Right forelimb (tissue), 1 donor: Measurements from ENCODE around the gene WDR54.
A peak's percentile ranks its signal among the peaks of the same experiment; 100 is the strongest.
"Not testable (repeated sequence)": the region's sequence is repeated elsewhere in the genome, so short reads cannot be mapped to it uniquely, and the experiment has no call there.

Source experiments
- DNase-seq: peaks from one replicate; pipeline ENCODE4 v3.0.0-alpha.2; 2018

The WDR54 gene

DNA sequence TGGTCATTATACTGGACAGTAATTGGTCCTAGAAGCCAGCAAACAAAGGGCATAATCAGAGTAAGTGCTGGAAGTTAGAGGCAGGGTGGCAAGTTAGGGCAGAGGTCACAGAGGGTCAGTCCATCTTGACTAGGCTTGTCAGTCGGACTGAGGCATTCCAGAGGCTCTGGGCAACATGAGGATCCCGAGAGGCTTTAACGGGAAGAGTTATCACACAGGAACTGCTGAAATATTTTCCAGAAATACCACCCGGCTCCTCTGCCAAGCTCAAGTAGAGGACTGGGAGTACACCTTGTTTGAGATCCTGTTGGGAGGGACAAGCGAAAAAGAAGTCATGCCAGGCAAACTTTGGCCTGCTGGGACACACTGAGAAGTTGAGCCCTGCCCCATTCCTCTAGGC is 13.8 kb upstream of the WDR54 start:
- DNase-seq = no peak

DNA sequence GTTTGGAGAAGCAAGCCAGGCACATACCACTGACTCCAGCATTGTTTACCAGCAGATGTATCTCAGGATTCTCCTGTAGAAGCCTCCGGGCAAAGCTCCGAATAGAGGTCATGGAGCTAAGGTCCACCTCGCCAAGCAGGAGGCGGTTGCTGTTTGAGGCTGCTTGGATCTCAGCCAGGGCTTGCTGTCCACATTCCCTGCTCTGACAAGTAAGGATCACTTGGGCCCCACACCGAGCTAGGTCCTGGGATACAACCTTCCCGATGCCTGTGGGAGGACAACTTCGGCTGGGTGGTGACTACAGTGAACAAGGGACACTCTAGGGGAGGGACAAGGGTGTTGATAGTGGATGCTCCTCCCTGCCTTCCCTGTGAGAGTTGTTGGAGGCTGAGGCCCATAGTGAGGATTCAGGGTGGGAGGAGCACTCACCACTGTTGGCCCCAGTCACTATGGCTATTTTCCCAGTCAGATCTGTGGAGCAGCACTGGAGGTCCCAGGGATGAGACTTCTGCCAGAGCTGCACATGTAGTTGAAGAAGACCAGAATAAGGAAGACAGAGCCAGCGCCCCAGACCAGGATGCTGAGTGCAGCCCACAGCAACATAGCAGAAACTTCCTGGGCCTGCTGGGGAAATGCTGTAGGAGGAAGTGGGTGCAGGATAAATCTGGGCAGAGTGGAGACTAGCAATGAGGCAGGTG is 8.4 kb upstream of the WDR54 start:
- no peak for DNase-seq

DNA sequence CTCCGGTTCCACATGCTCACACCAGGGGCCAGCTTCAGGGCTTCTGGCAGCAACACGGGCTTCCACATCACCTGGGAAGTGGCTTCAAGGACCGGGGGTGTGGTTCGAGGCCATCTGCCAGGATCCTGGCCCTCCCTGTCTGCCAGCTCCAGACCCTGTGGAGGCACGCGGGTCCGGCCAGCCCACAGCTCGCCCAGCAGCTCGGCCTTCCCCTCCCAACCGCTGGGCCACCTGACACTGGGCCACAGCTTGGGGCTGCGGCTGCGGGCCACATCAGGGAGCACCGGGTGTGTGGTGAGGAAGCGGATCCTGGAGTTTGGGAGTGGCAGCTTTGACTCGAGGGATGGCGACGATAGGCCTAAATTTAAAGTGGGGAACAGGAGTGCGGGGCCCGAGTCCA is 7.1 kb upstream of the WDR54 start:
- no peak for DNase-seq

DNA sequence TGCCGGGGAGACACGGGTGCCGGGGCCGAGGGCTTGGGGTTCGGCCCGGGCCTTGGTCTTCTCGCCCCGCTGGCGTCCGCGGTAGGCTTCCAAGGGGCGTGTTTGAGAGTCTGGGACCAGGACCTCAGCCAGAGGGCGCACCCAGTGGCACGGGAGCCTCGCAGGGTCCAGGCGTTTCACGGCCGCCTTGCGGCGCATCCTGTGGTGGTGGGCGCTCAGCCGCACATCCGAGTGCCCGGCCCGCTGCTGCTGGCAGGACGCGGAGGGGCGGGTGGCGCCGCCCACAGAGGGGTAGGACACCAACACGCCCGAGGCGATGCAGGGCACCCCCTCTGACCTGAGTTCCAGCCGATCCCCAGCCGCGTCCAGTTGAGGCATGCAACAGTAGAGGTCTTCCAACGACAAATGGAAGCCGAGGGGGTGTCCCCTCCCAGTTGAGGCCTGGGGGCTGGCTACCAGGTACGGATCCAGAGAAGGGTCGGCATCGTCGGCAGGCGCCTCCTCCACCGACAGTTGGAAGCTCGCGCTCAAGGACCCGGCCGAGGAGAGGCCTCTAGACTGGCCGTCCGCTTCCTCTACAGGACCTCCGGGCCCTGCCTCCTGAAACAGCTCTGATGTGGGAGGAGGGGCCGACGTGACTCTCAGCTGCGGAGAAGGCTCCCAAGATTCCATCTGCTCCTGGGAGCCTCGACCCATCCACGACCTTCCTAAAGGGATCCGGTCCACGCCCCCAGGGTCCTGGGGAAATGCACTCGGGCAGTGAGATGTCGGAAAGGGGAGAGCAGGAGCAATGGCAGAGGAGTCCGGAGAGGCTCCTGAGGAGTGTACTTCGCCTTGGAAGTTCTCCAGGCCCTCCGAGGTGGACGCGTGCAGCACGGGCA is 6.4 kb upstream of the WDR54 start:
- DNase-seq = peak; percentile 74

- DNase-seq = no peak
Measured at GRCh38 chr2:74415762-74416395, 5.7 kb upstream of the WDR54 start.

GRCh38 chr2:74416778-74417177 is 4.8 kb upstream of the WDR54 start:
- no peak for DNase-seq

GRCh38 chr2:74417197-74417596 is 4.3 kb upstream of the WDR54 start:
- no peak for DNase-seq

DNA sequence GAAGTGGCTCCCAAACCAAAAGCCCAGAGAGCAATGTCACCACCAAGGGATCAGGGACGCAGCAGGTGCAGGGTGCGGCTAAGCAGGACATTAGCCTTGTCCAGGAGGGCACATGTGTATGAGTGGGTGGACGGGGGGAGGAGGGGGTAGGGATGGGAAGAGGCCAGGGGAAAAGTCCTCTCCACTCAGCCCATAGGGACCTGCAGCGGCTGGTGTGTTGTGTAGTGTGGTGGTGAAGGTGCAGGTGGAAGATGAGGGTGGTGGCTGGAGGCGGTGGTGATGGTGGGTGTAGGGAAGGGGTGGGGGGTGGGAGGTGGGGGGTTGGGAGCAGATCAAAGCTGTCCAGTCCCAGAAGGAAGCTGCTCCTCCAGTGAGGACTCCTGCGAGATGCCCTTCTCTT is 3.8 kb upstream of the WDR54 start:
- DNase-seq = no peak

- no peak for DNase-seq
Measured at GRCh38 chr2:74418312-74418711, 3.2 kb upstream of the WDR54 start.

GRCh38 chr2:74419345-74419744 is 2.2 kb upstream of the WDR54 start:
- no peak for DNase-seq

DNA sequence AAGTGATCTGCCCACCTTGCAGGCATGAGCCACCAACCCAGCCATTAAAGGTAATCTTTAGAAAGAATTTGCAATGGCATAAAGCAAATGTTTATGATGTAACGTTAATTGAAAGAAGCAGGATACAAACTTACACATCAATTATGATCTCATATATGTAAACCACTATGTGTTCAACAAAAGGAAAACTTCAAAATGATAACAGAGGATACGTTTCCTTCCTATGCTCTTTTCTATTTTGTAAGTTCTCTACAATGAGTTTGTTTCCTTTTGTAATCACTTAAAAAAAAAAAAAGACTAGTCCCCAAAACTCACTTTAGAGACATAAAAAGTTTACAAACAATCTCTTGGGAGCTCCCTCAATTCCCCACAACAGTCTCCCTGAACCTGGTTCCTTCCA is 1.5 kb upstream of the WDR54 start:
- no peak for DNase-seq

DNA sequence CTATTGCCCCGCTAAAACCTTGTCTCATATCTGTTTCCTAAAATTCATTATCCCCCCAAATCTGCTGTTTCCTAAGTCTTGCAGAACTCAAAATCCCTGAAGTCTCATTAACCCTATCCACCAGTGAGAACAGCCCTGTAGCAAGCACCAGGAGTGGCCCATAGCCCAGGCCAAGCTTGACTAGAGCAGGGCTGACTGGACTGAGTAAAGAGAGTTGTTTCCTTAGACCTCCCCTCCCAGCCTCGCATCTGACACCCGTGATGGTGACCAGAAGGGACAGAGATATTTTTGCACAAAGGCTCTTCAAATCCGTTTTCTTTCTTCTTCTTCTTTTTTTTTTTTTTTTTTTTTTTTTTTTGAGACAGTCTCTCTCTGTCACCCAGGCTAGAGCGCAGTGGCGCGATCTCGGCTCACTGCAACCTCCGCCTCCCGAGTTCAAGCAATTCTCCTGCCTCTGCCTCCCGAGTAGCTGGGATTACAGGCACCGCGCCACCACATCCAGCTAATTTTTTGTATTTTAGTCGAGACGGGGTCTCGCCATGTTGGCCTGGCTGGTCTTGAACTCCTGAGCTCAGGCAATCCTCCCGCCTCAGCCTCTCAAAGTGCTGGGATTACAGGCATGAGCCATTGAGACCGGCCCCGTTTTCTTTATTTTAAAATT is 957 bp upstream of the WDR54 start:
- DNase-seq = not testable (repeated sequence)

- no peak for DNase-seq
Measured at GRCh38 chr2:74423231-74424095, 1.9 kb downstream of the WDR54 start.

DNA sequence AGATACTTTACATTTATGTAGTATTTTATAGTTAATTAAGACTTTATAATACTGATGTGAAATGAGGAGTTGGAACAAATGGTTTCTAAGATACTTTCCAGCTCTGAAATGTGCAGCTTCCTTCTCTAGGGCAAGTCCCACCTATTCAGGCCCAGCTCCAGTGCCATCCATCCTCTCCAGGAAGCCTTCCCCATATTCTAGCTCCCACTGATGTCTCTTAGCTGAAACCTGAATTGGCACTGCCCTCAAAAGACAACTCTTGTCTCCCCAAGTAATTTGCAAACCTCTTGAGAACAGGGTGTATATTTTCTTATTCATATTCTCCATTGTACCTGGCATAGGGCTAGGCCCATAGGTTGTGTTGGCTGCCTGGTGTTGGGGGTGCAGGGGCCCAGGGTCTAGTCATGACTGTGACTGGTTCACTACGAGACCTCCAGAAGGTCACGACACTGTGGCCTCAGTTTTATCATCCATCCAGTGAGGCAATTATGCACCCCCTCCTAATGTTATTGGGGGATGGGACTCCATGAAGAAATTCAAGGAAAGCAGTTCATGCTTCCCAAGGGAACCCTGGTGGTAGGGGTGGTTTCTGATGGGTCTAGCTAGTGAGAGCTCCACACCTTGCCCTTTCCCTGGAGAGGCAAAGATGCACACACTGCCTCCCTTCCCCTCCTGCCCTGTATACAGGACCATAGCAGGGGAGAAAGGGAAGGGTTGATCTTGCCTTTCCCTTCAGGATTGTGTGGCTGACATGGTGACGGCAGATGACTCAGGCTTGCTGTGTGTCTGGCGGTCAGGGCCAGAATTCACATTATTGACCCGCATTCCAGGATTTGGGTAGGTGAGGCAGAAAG is 2.8 kb downstream of the WDR54 start:
- DNase-seq = no peak

GRCh38 chr2:74424995-74425406 is 3.5 kb downstream of the WDR54 start:
- no peak for DNase-seq

GRCh38 chr2:74425523-74425922 is 4.0 kb downstream of the WDR54 start:
- no peak for DNase-seq

DNA sequence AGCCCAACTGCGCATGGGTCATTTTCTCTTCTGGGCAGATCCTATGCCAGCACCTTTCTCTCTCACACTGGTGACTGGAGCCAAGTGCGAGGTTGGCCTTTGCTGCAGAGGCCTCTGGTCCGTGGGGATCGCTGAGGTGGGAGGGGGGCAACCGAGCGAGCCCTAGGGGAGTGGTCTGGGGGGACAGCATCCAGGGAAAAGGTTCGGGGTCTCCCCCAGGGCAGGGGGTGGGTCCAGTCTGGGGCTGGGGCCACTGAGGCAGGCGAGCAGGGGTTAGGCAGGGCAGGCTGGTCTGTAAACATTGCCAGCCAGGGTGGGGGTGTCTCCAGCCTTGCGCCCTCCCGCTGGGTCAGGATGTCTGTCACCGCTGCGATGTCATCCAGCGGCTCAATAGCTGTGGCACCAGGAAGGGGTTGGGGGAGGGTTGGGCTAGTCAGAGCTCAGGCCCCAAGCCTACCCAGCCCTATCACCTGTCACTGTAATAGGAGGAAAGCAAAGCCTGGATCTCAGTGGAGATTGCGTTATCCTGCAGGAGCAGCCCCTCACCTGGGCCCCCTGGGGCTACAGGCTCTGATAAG is 4.7 kb downstream of the WDR54 start:
- no peak for DNase-seq

- DNase-seq = no peak
Measured at GRCh38 chr2:74427551-74427950, 6.0 kb downstream of the WDR54 start.

DNA sequence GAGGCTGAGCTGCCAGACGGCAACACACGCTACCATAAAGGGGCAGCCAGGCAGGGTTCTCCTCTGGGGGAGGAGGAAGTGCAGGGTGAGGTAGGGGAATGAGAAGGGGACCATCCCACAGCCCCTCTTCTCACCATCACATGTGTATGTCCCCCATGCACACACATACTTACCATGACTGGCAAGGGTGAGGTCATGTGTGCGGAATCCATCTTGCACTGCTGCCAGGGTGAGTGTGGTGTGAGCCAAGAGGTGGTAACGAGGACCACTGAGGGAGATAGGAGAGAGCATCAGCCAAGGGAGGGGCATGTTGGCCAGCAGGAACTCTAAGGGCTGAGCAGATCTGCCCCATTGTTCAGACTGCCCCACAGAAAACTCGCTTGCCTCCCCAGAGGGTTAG is 7.1 kb downstream of the WDR54 start:
- DNase-seq = no peak

GRCh38 chr2:74429487-74430451 is 8.2 kb downstream of the WDR54 start:
- no peak for DNase-seq
